NCI-H128 (cell line): Measurements from ENCODE around the gene SLC25A13.
"Not testable (repeated sequence)": the region's sequence is repeated elsewhere in the genome, so short reads cannot be mapped to it uniquely, and the experiment has no call there.

Experiments
- DNase-seq: peaks from one replicate; lab custom pipeline; 2025; ENCODE audit not compliant: unreplicated experiment; lab: John Stamatoyannopoulos, UW

SLC25A13 gene

GRCh38 chr7:96174812-96175211 lies 147.1 kb downstream of the SLC25A13 start:
- DNase-seq = no peak

- no peak for DNase-seq
Observed at GRCh38 chr7:96173781-96174180, 148.1 kb downstream of the SLC25A13 start.

GRCh38 chr7:96169439-96169838 lies 152.5 kb downstream of the SLC25A13 start:
- DNase-seq = no peak

GRCh38 chr7:96167424-96167823 lies 154.5 kb downstream of the SLC25A13 start:
- no peak for DNase-seq

- DNase-seq = no peak
Observed at GRCh38 chr7:96161897-96162296, 160.0 kb downstream of the SLC25A13 start.

- no peak for DNase-seq
Observed at GRCh38 chr7:96157856-96158255, 164.0 kb downstream of the SLC25A13 start.

- not testable (repeated sequence) for DNase-seq
Observed at GRCh38 chr7:96154506-96154905, 167.4 kb downstream of the SLC25A13 start.

- DNase-seq = no peak
Observed at GRCh38 chr7:96152706-96153105, 169.2 kb downstream of the SLC25A13 start.

- no peak for DNase-seq
Observed at GRCh38 chr7:96151889-96152288, 170.0 kb downstream of the SLC25A13 start.

GRCh38 chr7:96144260-96144526 lies 177.7 kb downstream of the SLC25A13 start:
- DNase-seq = no peak

- no peak for DNase-seq
Observed at GRCh38 chr7:96143495-96144259, 178.2 kb downstream of the SLC25A13 start.

- DNase-seq = no peak
Observed at GRCh38 chr7:96136600-96137239, 185.2 kb downstream of the SLC25A13 start.

- DNase-seq = no peak
Observed at GRCh38 chr7:96135241-96135640, 186.7 kb downstream of the SLC25A13 start.

GRCh38 chr7:96131525-96131924 lies 190.4 kb downstream of the SLC25A13 start:
- DNase-seq = no peak

- DNase-seq = no peak
Observed at GRCh38 chr7:96127746-96128145, 194.2 kb downstream of the SLC25A13 start.

GRCh38 chr7:96126382-96126781 lies 195.5 kb downstream of the SLC25A13 start:
- no peak for DNase-seq

- no peak for DNase-seq
Observed at GRCh38 chr7:96122746-96123145, 199.2 kb downstream of the SLC25A13 start.

- no peak for DNase-seq
Observed at GRCh38 chr7:96121752-96122151, 200.1 kb downstream of the SLC25A13 start.

GRCh38 chr7:96120445-96121225 lies 201.3 kb downstream of the SLC25A13 start:
- no peak for DNase-seq

- DNase-seq = no peak
Observed at GRCh38 chr7:96118449-96119001, 203.4 kb downstream of the SLC25A13 start.

- no peak for DNase-seq
Observed at GRCh38 chr7:96116173-96116572, 205.7 kb downstream of the SLC25A13 start.

- DNase-seq = no peak
Observed at GRCh38 chr7:96114190-96114589, 207.7 kb downstream of the SLC25A13 start.
